HEK293 (cell line): ENCODE measurements around the gene CIRBP.
A peak's percentile ranks its signal among the peaks of the same experiment; 100 is the strongest.

Source experiments
- GLIS2 ChIP-seq: fragments of 450-650 bp; formaldehyde crosslinking; IDR thresholded peaks from 2 replicates; pipeline ENCODE4 v1.5.1; 2016; ENCODE audit warnings: missing biosample characterization, missing genetic modification characterization
- KLF1 ChIP-seq: fragments of 450-650 bp; formaldehyde crosslinking; IDR thresholded peaks from 2 replicates; pipeline ENCODE4 v1.5.1; 2016; ENCODE audit warnings: missing biosample characterization, missing genetic modification characterization
- KLF8 ChIP-seq: fragments of 450-650 bp; formaldehyde crosslinking; IDR thresholded peaks from 2 replicates; pipeline ENCODE4 v1.5.1; 2016; ENCODE audit warnings: missing biosample characterization, missing genetic modification characterization
- SALL2 ChIP-seq: fragments of 450-650 bp; formaldehyde crosslinking; IDR thresholded peaks from 2 replicates; pipeline ENCODE4 v1.5.0; 2017; ENCODE audit warnings: missing biosample characterization, mild to moderate bottlenecking, missing genetic modification characterization, borderline replicate concordance
- SP7 ChIP-seq: fragments of 450-650 bp; formaldehyde crosslinking; IDR thresholded peaks from 2 replicates; pipeline ENCODE4 v1.5.1; 2016; ENCODE audit warnings: missing biosample characterization, missing genetic modification characterization
- ZBTB1 ChIP-seq: fragments of 450-650 bp; formaldehyde crosslinking; IDR thresholded peaks from 2 replicates; pipeline ENCODE4 v1.5.1; 2016; ENCODE audit warnings: missing biosample characterization, missing genetic modification characterization
- ZBTB8A ChIP-seq: fragments of 450-650 bp; formaldehyde crosslinking; IDR thresholded peaks from 2 replicates; pipeline ENCODE4 v1.5.1; 2016; ENCODE audit warnings: missing biosample characterization, missing genetic modification characterization
- ZEB2 ChIP-seq: fragments of 450-650 bp; formaldehyde crosslinking; IDR thresholded peaks from 2 replicates; pipeline ENCODE4 v1.5.1; 2016; ENCODE audit warnings: missing biosample characterization, missing genetic modification characterization
- ZIC2 ChIP-seq: fragments of 450-650 bp; formaldehyde crosslinking; IDR thresholded peaks from 2 replicates; pipeline ENCODE4 v1.5.1; 2016; ENCODE audit warnings: missing biosample characterization, missing genetic modification characterization
- ZNF211 ChIP-seq: fragments of 450-650 bp; formaldehyde crosslinking; IDR thresholded peaks from 2 replicates; pipeline ENCODE4 v1.5.1; 2016; ENCODE audit warnings: low read depth, missing biosample characterization, missing genetic modification characterization
- ZNF324 ChIP-seq: fragments of 450-650 bp; formaldehyde crosslinking; IDR thresholded peaks from 2 replicates; pipeline ENCODE4 v1.5.1; 2016; ENCODE audit warnings: missing biosample characterization, missing genetic modification characterization
- ZNF335 ChIP-seq: fragments of 450-650 bp; formaldehyde crosslinking; conservative IDR thresholded peaks from 2 replicates; pipeline ENCODE4 v1.5.1; 2016; ENCODE audit warnings: missing biosample characterization, missing genetic modification characterization
- ZNF341 ChIP-seq: fragments of 450-650 bp; formaldehyde crosslinking; IDR thresholded peaks from 2 replicates; pipeline ENCODE4; 2016; ENCODE audit warnings: low read depth, missing biosample characterization, missing genetic modification characterization
- ZNF544 ChIP-seq: fragments of 450-650 bp; formaldehyde crosslinking; IDR thresholded peaks from 2 replicates; pipeline ENCODE4 v1.5.0; 2017; ENCODE audit warnings: missing biosample characterization, missing genetic modification characterization
- ZNF600 ChIP-seq: fragments of 450-650 bp; formaldehyde crosslinking; IDR thresholded peaks from 2 replicates; pipeline ENCODE4 v1.5.1; 2016; ENCODE audit warnings: missing biosample characterization, missing genetic modification characterization
- ZNF629 ChIP-seq: fragments of 450-650 bp; formaldehyde crosslinking; IDR thresholded peaks from 2 replicates; pipeline ENCODE4 v1.5.1; 2017; ENCODE audit warnings: missing biosample characterization, missing genetic modification characterization
- ZNF76 ChIP-seq: fragments of 450-650 bp; formaldehyde crosslinking; IDR thresholded peaks from 2 replicates; pipeline ENCODE4; 2016; ENCODE audit warnings: low read depth, missing biosample characterization, missing genetic modification characterization, borderline replicate concordance
- ZNF843 ChIP-seq: fragments of 450-650 bp; formaldehyde crosslinking; IDR thresholded peaks from 2 replicates; pipeline ENCODE4 v1.5.1; 2016; ENCODE audit warnings: missing biosample characterization, missing genetic modification characterization
- TF ChIP-seq, protein P1 (sequence below): fragments of 450-650 bp; formaldehyde crosslinking; IDR thresholded peaks from 2 replicates; pipeline ENCODE4 v1.5.1; 2016; ENCODE audit warnings: missing biosample characterization, missing genetic modification characterization
- TF ChIP-seq, protein P2 (sequence below): sonication (generic); formaldehyde crosslinking; IDR thresholded peaks from 2 replicates; pipeline ENCODE4 v1.8.1; 2022; ENCODE audit warnings: mild to moderate bottlenecking, moderate library complexity, missing genetic modification reagents
- TF ChIP-seq, protein P3 (sequence below): fragments of 450-650 bp; formaldehyde crosslinking; IDR thresholded peaks from 2 replicates; pipeline ENCODE4 v1.5.1; 2016; ENCODE audit warnings: missing biosample characterization, missing genetic modification characterization
- TF ChIP-seq, protein P4 (sequence below): fragments of 450-650 bp; formaldehyde crosslinking; IDR thresholded peaks from 2 replicates; pipeline ENCODE4 v1.5.1; 2016; ENCODE audit warnings: missing biosample characterization, missing genetic modification characterization
- TF ChIP-seq, protein P5 (sequence below): fragments of 450-650 bp; formaldehyde crosslinking; IDR thresholded peaks from 2 replicates; pipeline ENCODE4 v1.5.1; 2017; ENCODE audit warnings: missing biosample characterization, missing genetic modification characterization
- TF ChIP-seq, protein P6 (sequence below): fragments of 450-650 bp; formaldehyde crosslinking; IDR thresholded peaks from 2 replicates; pipeline ENCODE4 v1.5.1; 2016; ENCODE audit warnings: missing biosample characterization, missing genetic modification characterization
- TF ChIP-seq, protein P7 (sequence below): fragments of 450-650 bp; formaldehyde crosslinking; IDR thresholded peaks from 2 replicates; pipeline ENCODE4 v1.5.1; 2016; ENCODE audit warnings: missing biosample characterization, missing genetic modification characterization

CIRBP gene

DNA sequence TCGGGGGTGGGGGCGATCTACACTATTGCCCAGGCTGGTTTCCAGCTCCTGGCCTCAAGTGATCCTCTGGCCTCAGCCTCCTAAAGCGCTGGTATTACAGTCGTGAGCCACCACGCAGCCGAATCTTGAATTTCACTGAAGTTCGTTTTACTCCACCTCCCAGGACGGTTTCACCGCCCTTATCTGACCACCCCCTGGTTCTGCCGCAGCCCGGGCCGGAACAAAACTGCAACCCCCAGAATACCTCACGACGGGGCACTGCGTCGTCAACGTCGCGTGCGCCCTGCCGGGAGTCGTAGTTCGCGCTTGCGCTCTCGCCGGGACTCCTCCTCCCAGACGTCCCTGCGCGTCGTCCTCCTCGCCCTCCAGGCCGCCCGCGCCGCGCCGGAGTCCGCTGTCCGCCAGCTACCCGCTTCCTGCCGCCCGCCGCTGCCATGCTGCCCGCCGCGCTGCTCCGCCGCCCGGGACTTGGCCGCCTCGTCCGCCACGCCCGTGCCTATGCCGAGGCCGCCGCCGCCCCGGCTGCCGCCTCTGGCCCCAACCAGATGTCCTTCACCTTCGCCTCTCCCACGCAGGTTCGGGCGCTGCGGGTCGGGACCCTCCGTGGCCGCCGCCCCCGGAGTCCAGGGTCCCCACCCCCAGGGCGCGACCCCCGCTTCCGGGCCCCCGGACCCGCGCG lies 27.6 kb upstream of the CIRBP start, which contains the start of gene ATP5F1D (continued):
- TF ChIP-seq, protein P1, sequence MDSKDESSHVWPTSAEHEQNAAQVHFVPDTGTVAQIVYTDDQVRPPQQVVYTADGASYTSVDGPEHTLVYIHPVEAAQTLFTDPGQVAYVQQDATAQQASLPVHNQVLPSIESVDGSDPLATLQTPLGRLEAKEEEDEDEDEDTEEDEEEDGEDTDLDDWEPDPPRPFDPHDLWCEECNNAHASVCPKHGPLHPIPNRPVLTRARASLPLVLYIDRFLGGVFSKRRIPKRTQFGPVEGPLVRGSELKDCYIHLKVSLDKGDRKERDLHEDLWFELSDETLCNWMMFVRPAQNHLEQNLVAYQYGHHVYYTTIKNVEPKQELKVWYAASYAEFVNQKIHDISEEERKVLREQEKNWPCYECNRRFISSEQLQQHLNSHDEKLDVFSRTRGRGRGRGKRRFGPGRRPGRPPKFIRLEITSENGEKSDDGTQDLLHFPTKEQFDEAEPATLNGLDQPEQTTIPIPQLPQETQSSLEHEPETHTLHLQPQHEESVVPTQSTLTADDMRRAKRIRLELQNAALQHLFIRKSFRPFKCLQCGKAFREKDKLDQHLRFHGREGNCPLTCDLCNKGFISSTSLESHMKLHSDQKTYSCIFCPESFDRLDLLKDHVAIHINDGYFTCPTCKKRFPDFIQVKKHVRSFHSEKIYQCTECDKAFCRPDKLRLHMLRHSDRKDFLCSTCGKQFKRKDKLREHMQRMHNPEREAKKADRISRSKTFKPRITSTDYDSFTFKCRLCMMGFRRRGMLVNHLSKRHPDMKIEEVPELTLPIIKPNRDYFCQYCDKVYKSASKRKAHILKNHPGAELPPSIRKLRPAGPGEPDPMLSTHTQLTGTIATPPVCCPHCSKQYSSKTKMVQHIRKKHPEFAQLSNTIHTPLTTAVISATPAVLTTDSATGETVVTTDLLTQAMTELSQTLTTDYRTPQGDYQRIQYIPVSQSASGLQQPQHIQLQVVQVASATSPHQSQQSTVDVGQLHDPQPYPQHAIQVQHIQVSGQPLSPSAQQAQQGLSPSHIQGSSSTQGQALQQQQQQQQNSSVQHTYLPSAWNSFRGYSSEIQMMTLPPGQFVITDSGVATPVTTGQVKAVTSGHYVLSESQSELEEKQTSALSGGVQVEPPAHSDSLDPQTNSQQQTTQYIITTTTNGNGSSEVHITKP (tag by site-specific recombination): peak; percentile 84
- TF ChIP-seq ZBTB1 (tag by site-specific recombination): no peak
- TF ChIP-seq, protein P2, sequence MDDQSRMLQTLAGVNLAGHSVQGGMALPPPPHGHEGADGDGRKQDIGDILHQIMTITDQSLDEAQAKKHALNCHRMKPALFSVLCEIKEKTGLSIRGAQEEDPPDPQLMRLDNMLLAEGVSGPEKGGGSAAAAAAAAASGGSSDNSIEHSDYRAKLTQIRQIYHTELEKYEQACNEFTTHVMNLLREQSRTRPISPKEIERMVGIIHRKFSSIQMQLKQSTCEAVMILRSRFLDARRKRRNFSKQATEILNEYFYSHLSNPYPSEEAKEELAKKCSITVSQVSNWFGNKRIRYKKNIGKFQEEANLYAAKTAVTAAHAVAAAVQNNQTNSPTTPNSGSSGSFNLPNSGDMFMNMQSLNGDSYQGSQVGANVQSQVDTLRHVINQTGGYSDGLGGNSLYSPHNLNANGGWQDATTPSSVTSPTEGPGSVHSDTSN (CRISPR knock-in tag): peak; percentile 81; the same call in 1 of the 2 replicates
- TF ChIP-seq, protein P3, sequence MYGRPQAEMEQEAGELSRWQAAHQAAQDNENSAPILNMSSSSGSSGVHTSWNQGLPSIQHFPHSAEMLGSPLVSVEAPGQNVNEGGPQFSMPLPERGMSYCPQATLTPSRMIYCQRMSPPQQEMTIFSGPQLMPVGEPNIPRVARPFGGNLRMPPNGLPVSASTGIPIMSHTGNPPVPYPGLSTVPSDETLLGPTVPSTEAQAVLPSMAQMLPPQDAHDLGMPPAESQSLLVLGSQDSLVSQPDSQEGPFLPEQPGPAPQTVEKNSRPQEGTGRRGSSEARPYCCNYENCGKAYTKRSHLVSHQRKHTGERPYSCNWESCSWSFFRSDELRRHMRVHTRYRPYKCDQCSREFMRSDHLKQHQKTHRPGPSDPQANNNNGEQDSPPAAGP: peak; percentile 66
- 0 out of 2 replicates have a peak, but pooled peaks have one; percentile 52 for TF ChIP-seq ZNF324
- TF ChIP-seq KLF8 (tag by site-specific recombination): 0 out of 2 replicates have a peak, but pooled peaks have one; percentile 31
- TF ChIP-seq ZNF335: peak; percentile 85
- TF ChIP-seq, protein P4, sequence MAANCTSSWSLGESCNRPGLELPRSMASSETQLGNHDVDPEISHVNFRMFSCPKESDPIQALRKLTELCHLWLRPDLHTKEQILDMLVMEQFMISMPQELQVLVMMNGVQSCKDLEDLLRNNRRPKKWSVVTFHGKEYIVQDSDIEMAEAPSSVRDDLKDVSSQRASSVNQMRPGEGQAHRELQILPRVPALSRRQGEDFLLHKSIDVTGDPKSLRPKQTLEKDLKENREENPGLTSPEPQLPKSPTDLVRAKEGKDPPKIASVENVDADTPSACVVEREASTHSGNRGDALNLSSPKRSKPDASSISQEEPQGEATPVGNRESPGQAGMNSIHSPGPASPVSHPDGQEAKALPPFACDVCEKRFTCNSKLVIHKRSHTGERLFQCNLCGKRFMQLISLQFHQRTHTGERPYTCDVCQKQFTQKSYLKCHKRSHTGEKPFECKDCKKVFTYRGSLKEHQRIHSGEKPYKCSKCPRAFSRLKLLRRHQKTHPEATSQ (tag by site-specific recombination): no peak
- TF ChIP-seq ZNF843 (tag by site-specific recombination): no peak
- peak; percentile 60 for TF ChIP-seq ZBTB8A (tag by site-specific recombination)
- TF ChIP-seq GLIS2: peak; percentile 84
- TF ChIP-seq ZNF600 (tag by site-specific recombination): peak; percentile 80; the same call in 1 of the 2 replicates
- TF ChIP-seq KLF1 (tag by site-specific recombination): 0 out of 2 replicates have a peak, but pooled peaks have one; percentile 23
- peak; percentile 85 for TF ChIP-seq ZNF341 (tag by site-specific recombination)
- peak; percentile 99 for TF ChIP-seq ZNF76 (tag by site-specific recombination)
- no peak for TF ChIP-seq ZNF544 (tag by site-specific recombination)
- TF ChIP-seq, protein P5, sequence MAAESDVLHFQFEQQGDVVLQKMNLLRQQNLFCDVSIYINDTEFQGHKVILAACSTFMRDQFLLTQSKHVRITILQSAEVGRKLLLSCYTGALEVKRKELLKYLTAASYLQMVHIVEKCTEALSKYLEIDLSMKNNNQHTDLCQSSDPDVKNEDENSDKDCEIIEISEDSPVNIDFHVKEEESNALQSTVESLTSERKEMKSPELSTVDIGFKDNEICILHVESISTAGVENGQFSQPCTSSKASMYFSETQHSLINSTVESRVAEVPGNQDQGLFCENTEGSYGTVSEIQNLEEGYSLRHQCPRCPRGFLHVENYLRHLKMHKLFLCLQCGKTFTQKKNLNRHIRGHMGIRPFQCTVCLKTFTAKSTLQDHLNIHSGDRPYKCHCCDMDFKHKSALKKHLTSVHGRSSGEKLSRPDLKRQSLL: no peak
- no peak for TF ChIP-seq SALL2 (tag by site-specific recombination)
- TF ChIP-seq ZNF211 (tag by site-specific recombination): no peak
- TF ChIP-seq SP7 (tag by site-specific recombination): peak; percentile 47
- peak; percentile 84 for TF ChIP-seq ZIC2
- TF ChIP-seq, protein P6, sequence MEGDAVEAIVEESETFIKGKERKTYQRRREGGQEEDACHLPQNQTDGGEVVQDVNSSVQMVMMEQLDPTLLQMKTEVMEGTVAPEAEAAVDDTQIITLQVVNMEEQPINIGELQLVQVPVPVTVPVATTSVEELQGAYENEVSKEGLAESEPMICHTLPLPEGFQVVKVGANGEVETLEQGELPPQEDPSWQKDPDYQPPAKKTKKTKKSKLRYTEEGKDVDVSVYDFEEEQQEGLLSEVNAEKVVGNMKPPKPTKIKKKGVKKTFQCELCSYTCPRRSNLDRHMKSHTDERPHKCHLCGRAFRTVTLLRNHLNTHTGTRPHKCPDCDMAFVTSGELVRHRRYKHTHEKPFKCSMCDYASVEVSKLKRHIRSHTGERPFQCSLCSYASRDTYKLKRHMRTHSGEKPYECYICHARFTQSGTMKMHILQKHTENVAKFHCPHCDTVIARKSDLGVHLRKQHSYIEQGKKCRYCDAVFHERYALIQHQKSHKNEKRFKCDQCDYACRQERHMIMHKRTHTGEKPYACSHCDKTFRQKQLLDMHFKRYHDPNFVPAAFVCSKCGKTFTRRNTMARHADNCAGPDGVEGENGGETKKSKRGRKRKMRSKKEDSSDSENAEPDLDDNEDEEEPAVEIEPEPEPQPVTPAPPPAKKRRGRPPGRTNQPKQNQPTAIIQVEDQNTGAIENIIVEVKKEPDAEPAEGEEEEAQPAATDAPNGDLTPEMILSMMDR: 0 out of 2 replicates have a peak, but pooled peaks have one; percentile 16
- peak; percentile 66; the same call in 1 of the 2 replicates for TF ChIP-seq ZNF629 (tag by site-specific recombination)
- TF ChIP-seq, protein P7, sequence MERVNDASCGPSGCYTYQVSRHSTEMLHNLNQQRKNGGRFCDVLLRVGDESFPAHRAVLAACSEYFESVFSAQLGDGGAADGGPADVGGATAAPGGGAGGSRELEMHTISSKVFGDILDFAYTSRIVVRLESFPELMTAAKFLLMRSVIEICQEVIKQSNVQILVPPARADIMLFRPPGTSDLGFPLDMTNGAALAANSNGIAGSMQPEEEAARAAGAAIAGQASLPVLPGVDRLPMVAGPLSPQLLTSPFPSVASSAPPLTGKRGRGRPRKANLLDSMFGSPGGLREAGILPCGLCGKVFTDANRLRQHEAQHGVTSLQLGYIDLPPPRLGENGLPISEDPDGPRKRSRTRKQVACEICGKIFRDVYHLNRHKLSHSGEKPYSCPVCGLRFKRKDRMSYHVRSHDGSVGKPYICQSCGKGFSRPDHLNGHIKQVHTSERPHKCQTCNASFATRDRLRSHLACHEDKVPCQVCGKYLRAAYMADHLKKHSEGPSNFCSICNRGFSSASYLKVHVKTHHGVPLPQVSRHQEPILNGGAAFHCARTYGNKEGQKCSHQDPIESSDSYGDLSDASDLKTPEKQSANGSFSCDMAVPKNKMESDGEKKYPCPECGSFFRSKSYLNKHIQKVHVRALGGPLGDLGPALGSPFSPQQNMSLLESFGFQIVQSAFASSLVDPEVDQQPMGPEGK (tag by site-specific recombination): peak; percentile 74
- TF ChIP-seq ZEB2 (tag by site-specific recombination): peak; percentile 73; the same call in 1 of the 2 replicates
